ENCODE measurements around the gene MARCHF3.

MARCHF3 gene

GRCh38 chr5:126941403-126941802, 89.0 kb downstream of the MARCHF3 start:
- Histone ChIP-seq H3K27me3 (ENCODE audit: insufficient read depth, low read length) (no peaks in the 10 kb centered on the region), H3K4me1 (ENCODE audit: insufficient read depth, low read length) (peaks cover 3% of the 10 kb centered on the region; the same call in 1 of the 2 replicates), H3K4me3 (ENCODE audit: low read length) (no peak overlapping the region), H3K9ac (ENCODE audit: low read depth, low read length) (no peak overlapping the region), H3K36me3 (ENCODE audit: insufficient read depth, low read depth, low read length) (no peaks in the 10 kb centered on the region), H3K27ac (ENCODE audit: low read length) (no peak overlapping the region), H3K9me3 (ENCODE audit: insufficient read depth, low read depth, low read length) (no peaks in the 10 kb centered on the region)

DNA sequence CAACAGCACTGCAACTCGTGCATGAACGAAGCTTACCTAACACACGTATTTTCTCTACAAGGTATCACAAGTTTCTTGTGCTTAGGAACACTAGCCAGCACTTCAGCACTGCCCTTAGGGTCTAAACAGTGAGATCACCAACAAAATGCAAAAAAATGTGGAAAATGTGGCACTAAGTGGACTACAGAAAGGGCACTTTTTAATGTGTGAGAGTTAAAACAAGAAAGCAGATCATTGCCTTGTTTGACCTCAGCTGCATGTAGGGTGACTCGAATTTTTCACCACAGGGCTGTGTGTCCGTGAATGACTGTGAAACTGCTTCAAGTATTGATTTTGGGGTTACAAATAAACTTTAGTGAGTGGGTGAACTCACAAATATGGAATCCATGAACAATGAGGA, 90.5 kb downstream of the MARCHF3 start:
- Histone ChIP-seq H3K4me3 (ENCODE audit: low read length) (no peak overlapping the region), H3K9me3 (ENCODE audit: insufficient read depth, low read depth, low read length) (no peaks in the 10 kb centered on the region), H3K4me1 (ENCODE audit: insufficient read depth, low read length) (peaks cover 3% of the 10 kb centered on the region; the same call in 1 of the 2 replicates), H3K27me3 (ENCODE audit: insufficient read depth, low read length) (no peaks in the 10 kb centered on the region), H3K36me3 (ENCODE audit: insufficient read depth, low read depth, low read length) (no peaks in the 10 kb centered on the region), H3K27ac (ENCODE audit: low read length) (no peak overlapping the region), H3K9ac (ENCODE audit: low read depth, low read length) (no peak overlapping the region)

GRCh38 chr5:126938466-126938865, 91.9 kb downstream of the MARCHF3 start:
- no peak overlapping the region for H3K9ac ChIP-seq (ENCODE audit: low read depth, low read length)
- H3K27me3 ChIP-seq (ENCODE audit: insufficient read depth, low read length) = no peaks in the 10 kb centered on the region
- H3K27ac ChIP-seq (ENCODE audit: low read length) = no peak overlapping the region
- no peaks in the 10 kb centered on the region for H3K9me3 ChIP-seq (ENCODE audit: insufficient read depth, low read depth, low read length)
- H3K36me3 ChIP-seq (ENCODE audit: insufficient read depth, low read depth, low read length) = no peaks in the 10 kb centered on the region
- peaks cover 3% of the 10 kb centered on the region; the same call in 1 of the 2 replicates for H3K4me1 ChIP-seq (ENCODE audit: insufficient read depth, low read length)
- H3K4me3 ChIP-seq (ENCODE audit: low read length) = no peak overlapping the region

DNA sequence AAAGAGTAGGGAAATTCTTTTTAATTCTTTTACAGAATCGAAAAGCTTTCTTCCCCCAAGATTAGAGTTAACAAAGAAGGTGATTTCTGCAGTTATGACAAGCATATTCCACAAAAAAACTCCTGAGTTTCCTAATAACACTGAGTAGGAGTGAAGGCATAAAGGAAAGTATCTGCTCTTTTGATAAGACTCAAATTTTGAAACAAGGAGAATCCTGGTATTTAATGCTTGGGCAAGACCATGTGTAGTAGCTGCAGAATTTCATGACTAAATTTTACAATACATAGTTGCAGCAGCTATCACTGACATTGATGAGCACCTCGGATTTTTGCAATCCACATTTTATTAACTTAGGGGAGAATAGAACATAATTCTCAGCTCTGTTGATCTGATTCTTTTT, 92.6 kb downstream of the MARCHF3 start:
- peaks cover 3% of the 10 kb centered on the region; the same call in 1 of the 2 replicates for H3K4me1 ChIP-seq (ENCODE audit: insufficient read depth, low read length)
- H3K27me3 ChIP-seq (ENCODE audit: insufficient read depth, low read length) = no peaks in the 10 kb centered on the region
- no peak overlapping the region for H3K9ac ChIP-seq (ENCODE audit: low read depth, low read length)
- no peak overlapping the region for H3K4me3 ChIP-seq (ENCODE audit: low read length)
- H3K36me3 ChIP-seq (ENCODE audit: insufficient read depth, low read depth, low read length) = no peaks in the 10 kb centered on the region
- H3K9me3 ChIP-seq (ENCODE audit: insufficient read depth, low read depth, low read length) = no peaks in the 10 kb centered on the region
- no peak overlapping the region for H3K27ac ChIP-seq (ENCODE audit: low read length)

- no peak overlapping the region for H3K9ac ChIP-seq (ENCODE audit: low read depth, low read length)
- H3K27me3 ChIP-seq (ENCODE audit: insufficient read depth, low read length) = no peaks in the 10 kb centered on the region
- H3K4me3 ChIP-seq (ENCODE audit: low read length) = no peak overlapping the region
- H3K9me3 ChIP-seq (ENCODE audit: insufficient read depth, low read depth, low read length) = no peaks in the 10 kb centered on the region
- no peak overlapping the region for H3K27ac ChIP-seq (ENCODE audit: low read length)
- H3K4me1 ChIP-seq (ENCODE audit: insufficient read depth, low read length) = peaks cover 3% of the 10 kb centered on the region; the same call in 1 of the 2 replicates
- H3K36me3 ChIP-seq (ENCODE audit: insufficient read depth, low read depth, low read length) = no peaks in the 10 kb centered on the region
These were observed 93.5 kb downstream of the MARCHF3 start for GRCh38 chr5:126936775-126937418.

- Histone ChIP-seq H3K27ac (ENCODE audit: low read length) (no peak overlapping the region), H3K27me3 (ENCODE audit: insufficient read depth, low read length) (no peaks in the 10 kb centered on the region), H3K4me1 (ENCODE audit: insufficient read depth, low read length) (peaks cover 2% of the 10 kb centered on the region; the same call in 1 of the 2 replicates), H3K36me3 (ENCODE audit: insufficient read depth, low read depth, low read length) (no peaks in the 10 kb centered on the region), H3K9me3 (ENCODE audit: insufficient read depth, low read depth, low read length) (no peaks in the 10 kb centered on the region), H3K9ac (ENCODE audit: low read depth, low read length) (no peak overlapping the region), H3K4me3 (ENCODE audit: low read length) (no peak overlapping the region)
These were observed 98.2 kb downstream of the MARCHF3 start for GRCh38 chr5:126931963-126932660.

DNA sequence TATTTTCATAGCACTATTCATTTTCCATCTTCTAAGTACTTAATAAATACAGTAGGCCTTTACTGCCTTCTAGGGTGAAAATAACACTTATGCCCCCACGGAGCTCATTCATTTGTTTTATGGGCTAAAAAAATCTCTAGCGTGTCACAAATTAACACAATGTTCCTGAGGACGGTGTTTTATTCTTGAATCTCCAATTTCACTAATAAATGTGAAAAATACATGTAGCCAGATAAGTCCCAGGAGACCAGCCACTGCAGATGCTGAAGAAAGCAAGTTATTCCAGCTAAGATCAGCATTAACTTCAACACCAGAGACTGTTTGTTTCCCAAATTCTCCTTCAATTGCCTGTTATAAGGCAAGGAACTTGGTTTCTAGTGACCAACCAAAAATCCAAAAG, 102.3 kb downstream of the MARCHF3 start:
- H3K27ac ChIP-seq (ENCODE audit: low read length) = no peak overlapping the region
- no peak overlapping the region for H3K4me3 ChIP-seq (ENCODE audit: low read length)
- H3K9me3 ChIP-seq (ENCODE audit: insufficient read depth, low read depth, low read length) = no peaks in the 10 kb centered on the region
- H3K4me1 ChIP-seq (ENCODE audit: insufficient read depth, low read length) = peaks cover 2% of the 10 kb centered on the region; the same call in 1 of the 2 replicates
- H3K9ac ChIP-seq (ENCODE audit: low read depth, low read length) = no peak overlapping the region
- H3K27me3 ChIP-seq (ENCODE audit: insufficient read depth, low read length) = no peaks in the 10 kb centered on the region
- H3K36me3 ChIP-seq (ENCODE audit: insufficient read depth, low read depth, low read length) = no peaks in the 10 kb centered on the region

DNA sequence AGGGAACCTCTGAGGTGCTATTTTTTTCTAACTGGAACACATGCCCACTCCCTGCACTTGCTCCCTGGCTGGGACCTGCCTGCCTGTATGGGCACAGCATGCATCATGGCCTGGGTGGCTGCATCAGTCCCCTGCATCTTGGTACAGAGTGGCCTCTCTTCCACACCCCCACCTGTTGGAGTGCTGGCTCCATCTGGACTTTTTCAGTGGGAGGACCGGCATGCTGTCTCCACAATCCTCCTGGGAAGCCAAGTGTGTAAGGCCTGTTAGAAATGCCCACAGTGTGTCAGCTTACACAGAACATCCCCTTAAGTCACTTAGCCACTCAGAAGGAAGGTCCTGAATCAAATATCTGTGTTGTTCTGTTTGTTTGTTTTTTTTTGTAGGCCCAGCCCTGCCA, 102.9 kb downstream of the MARCHF3 start:
- H3K27ac ChIP-seq (ENCODE audit: low read length) = no peak overlapping the region
- H3K9ac ChIP-seq (ENCODE audit: low read depth, low read length) = no peak overlapping the region
- H3K4me1 ChIP-seq (ENCODE audit: insufficient read depth, low read length) = peaks cover 2% of the 10 kb centered on the region; the same call in 1 of the 2 replicates
- H3K9me3 ChIP-seq (ENCODE audit: insufficient read depth, low read depth, low read length) = no peaks in the 10 kb centered on the region
- no peaks in the 10 kb centered on the region for H3K36me3 ChIP-seq (ENCODE audit: insufficient read depth, low read depth, low read length)
- H3K4me3 ChIP-seq (ENCODE audit: low read length) = no peak overlapping the region
- no peaks in the 10 kb centered on the region for H3K27me3 ChIP-seq (ENCODE audit: insufficient read depth, low read length)

- H3K9me3 ChIP-seq (ENCODE audit: insufficient read depth, low read depth, low read length) = no peaks in the 10 kb centered on the region
- no peak overlapping the region for H3K9ac ChIP-seq (ENCODE audit: low read depth, low read length)
- peaks cover 4% of the 10 kb centered on the region; the same call in 1 of the 2 replicates for H3K4me1 ChIP-seq (ENCODE audit: insufficient read depth, low read length)
- no peak overlapping the region for H3K27ac ChIP-seq (ENCODE audit: low read length)
- H3K4me3 ChIP-seq (ENCODE audit: low read length) = no peak overlapping the region
- H3K27me3 ChIP-seq (ENCODE audit: insufficient read depth, low read length) = no peaks in the 10 kb centered on the region
- H3K36me3 ChIP-seq (ENCODE audit: insufficient read depth, low read depth, low read length) = no peaks in the 10 kb centered on the region
These were observed 104.2 kb downstream of the MARCHF3 start for GRCh38 chr5:126926187-126926586.

DNA sequence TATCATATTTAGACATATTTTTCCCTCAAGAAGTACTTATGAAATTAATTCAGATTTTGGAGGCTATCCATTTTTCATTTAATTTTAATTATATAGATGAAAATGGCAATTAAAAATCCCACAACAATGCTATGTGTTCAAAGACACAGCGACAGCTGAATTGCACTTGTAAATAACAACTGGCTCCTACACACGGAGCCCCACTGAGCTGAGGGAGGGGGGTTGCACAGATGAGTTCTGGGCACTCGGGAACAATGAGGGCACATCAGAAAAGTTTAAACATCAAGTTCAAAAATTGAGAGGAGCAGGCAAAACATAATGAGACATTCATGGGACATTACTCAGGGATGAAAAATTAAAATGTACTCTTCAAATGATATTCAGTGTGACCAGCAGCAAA, 104.9 kb downstream of the MARCHF3 start:
- H3K4me1 ChIP-seq (ENCODE audit: insufficient read depth, low read length) = peaks cover 4% of the 10 kb centered on the region; the same call in 1 of the 2 replicates
- no peaks in the 10 kb centered on the region for H3K9me3 ChIP-seq (ENCODE audit: insufficient read depth, low read depth, low read length)
- no peaks in the 10 kb centered on the region for H3K36me3 ChIP-seq (ENCODE audit: insufficient read depth, low read depth, low read length)
- H3K27ac ChIP-seq (ENCODE audit: low read length) = no peak overlapping the region
- H3K9ac ChIP-seq (ENCODE audit: low read depth, low read length) = no peak overlapping the region
- H3K4me3 ChIP-seq (ENCODE audit: low read length) = no peak overlapping the region
- H3K27me3 ChIP-seq (ENCODE audit: insufficient read depth, low read length) = no peaks in the 10 kb centered on the region

DNA sequence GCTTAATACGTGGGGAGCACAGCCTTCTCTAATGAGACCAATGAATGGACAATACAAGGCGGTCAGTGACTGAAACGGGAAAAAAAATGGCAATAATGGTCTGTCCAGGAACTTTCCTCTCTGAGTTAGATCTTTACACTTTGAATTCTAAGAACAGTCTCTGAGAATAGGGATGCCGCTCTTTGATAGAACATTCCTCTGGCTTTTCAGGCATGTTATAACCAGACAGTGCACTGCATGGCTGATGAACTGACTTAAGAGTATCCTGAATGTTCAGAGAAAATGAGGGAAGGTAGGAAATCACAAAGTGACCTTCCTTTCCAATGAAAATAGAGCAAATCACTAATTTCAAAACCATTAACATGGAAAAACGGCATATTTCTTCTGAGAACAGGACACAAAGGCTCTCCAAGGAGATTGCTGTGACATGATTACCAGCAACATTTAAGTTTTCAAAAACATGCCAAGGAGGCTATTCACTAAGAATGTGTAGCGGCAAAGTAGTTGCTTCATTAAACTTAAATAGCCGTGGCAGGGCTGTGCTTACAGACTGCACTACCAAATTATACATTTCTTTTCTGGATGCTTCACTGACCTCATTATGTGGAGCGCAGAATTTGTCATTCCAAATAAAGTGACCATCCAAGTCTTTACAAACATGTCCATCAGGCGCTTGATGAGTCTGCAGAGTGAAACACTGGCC, 105.9 kb downstream of the MARCHF3 start:
- H3K27me3 ChIP-seq (ENCODE audit: insufficient read depth, low read length) = no peaks in the 10 kb centered on the region
- H3K4me3 ChIP-seq (ENCODE audit: low read length) = no peak overlapping the region
- no peak overlapping the region for H3K9ac ChIP-seq (ENCODE audit: low read depth, low read length)
- no peaks in the 10 kb centered on the region for H3K36me3 ChIP-seq (ENCODE audit: insufficient read depth, low read depth, low read length)
- no peak overlapping the region for H3K27ac ChIP-seq (ENCODE audit: low read length)
- peaks cover 4% of the 10 kb centered on the region; the same call in 1 of the 2 replicates for H3K4me1 ChIP-seq (ENCODE audit: insufficient read depth, low read length)
- H3K9me3 ChIP-seq (ENCODE audit: insufficient read depth, low read depth, low read length) = no peaks in the 10 kb centered on the region

Data from iPS-20b (cell line).